Measurements from ENCODE around the gene NOX3.

NOX3 gene

DNA sequence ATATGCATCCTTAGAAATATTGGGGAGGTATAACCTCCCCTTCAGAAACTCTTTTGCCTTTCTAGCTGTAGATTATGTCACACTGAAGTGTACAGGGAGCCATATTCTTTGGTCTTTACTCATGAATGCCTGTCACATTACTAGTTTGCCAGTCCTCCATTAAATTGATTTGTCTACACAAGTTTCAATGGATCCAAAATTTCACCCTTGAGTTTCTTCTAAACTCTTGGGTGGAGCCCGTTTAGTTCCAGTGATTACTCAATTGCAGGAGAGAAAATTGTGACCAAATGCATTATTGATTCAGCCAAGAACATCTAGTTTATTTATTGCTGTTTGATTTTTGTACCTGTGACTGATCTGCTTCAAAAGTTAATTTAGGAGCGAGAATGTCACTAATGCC is 81.0 kb downstream of the NOX3 start:
- no peaks in the 10 kb centered on the region for H4K20me1 ChIP-seq (ENCODE audit: insufficient read depth, low read length)
- no peaks in the 10 kb centered on the region; the same call in 1 of the 2 replicates for H3K27me3 ChIP-seq (ENCODE audit: low read depth, low read length)
- no peaks in the 10 kb centered on the region for H3K9me3 ChIP-seq (ENCODE audit: insufficient read depth, low read length)
- H2AFZ ChIP-seq (ENCODE audit: low read depth, low read length) = no peak overlapping the region
- no peak overlapping the region for H3K4me2 ChIP-seq (ENCODE audit: low read length)
- H3K36me3 ChIP-seq (replicated peaks; ENCODE audit: low read depth, low read length) = no peaks in the 10 kb centered on the region
- TF ChIP-seq EZH2phosphoT487 (IDR thresholded peaks at IDR 0.05; ENCODE audit: low read depth) = no peak
- TF ChIP-seq, protein P1, sequence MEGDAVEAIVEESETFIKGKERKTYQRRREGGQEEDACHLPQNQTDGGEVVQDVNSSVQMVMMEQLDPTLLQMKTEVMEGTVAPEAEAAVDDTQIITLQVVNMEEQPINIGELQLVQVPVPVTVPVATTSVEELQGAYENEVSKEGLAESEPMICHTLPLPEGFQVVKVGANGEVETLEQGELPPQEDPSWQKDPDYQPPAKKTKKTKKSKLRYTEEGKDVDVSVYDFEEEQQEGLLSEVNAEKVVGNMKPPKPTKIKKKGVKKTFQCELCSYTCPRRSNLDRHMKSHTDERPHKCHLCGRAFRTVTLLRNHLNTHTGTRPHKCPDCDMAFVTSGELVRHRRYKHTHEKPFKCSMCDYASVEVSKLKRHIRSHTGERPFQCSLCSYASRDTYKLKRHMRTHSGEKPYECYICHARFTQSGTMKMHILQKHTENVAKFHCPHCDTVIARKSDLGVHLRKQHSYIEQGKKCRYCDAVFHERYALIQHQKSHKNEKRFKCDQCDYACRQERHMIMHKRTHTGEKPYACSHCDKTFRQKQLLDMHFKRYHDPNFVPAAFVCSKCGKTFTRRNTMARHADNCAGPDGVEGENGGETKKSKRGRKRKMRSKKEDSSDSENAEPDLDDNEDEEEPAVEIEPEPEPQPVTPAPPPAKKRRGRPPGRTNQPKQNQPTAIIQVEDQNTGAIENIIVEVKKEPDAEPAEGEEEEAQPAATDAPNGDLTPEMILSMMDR (IDR thresholded peaks at IDR 0.05; ENCODE audit: low read depth, low read length) = no peak
- H3K27ac ChIP-seq (ENCODE audit: low read length) = no peak overlapping the region
- no peak overlapping the region for H3K4me3 ChIP-seq (ENCODE audit: low read length)
- no peak overlapping the region for H3K9ac ChIP-seq (ENCODE audit: low read length)
- H3K4me1 ChIP-seq (ENCODE audit: low read length) = peaks cover 48% of the 10 kb centered on the region
- no peaks in the 10 kb centered on the region for H3K79me2 ChIP-seq (ENCODE audit: low read length)

DNA sequence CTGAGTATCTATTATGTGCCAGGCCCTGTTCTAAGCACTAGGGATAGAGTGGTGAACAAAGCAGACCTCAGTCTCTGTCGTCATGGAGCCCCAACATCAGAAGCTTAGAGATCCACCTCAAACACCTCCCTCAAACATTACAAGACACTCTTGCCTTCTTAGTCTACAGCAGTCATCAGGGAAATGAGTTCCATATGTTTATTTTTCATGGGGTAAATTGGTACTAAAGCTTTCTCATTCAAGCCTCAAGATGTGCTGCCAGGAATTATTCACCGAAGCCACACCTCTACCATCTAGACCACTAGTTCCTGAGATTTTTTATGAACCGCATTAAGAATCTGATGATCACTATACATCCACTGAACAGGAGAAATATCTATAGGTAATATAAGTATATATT is 82.4 kb downstream of the NOX3 start:
- Histone ChIP-seq H3K79me2 (ENCODE audit: low read length) (no peaks in the 10 kb centered on the region), H4K20me1 (ENCODE audit: insufficient read depth, low read length) (no peaks in the 10 kb centered on the region), H3K4me2 (ENCODE audit: low read length) (no peak overlapping the region), H3K9me3 (ENCODE audit: insufficient read depth, low read length) (no peaks in the 10 kb centered on the region), H3K4me1 (ENCODE audit: low read length) (peaks cover 35% of the 10 kb centered on the region), H3K36me3 (replicated peaks; ENCODE audit: low read depth, low read length) (no peaks in the 10 kb centered on the region), H2AFZ (ENCODE audit: low read depth, low read length) (no peak overlapping the region), H3K4me3 (ENCODE audit: low read length) (no peak overlapping the region), H3K27me3 (ENCODE audit: low read depth, low read length) (no peaks in the 10 kb centered on the region; the same call in 1 of the 2 replicates), H3K27ac (ENCODE audit: low read length) (no peak overlapping the region), H3K9ac (ENCODE audit: low read length) (no peak overlapping the region)
- TF ChIP-seq, protein P1 (IDR thresholded peaks at IDR 0.05; ENCODE audit: low read depth, low read length) = no peak
- TF ChIP-seq EZH2phosphoT487 (IDR thresholded peaks at IDR 0.05; ENCODE audit: low read depth) = no peak

DNA sequence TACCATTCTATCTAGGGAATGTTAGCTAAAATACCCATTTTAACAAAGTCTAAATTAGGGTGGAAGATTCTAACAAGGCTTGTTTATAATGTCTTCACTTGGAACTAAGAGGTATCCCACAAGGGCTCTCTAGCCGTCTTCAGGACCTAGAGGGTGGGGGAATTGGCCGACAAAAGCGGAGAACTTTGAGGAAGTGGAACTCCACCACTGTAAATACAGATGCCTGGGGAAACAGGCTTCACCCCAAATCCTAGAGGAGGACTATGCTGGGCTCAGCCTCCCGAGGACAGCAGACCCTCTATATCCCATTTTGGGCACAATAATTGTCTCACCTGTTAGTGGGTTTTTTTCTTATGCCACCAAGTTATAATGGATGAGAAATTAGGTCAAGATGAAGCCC is 83.4 kb downstream of the NOX3 start:
- Histone ChIP-seq H3K9ac (ENCODE audit: low read length) (no peak overlapping the region), H3K79me2 (ENCODE audit: low read length) (no peaks in the 10 kb centered on the region), H3K27me3 (ENCODE audit: low read depth, low read length) (no peaks in the 10 kb centered on the region; the same call in 1 of the 2 replicates), H3K4me1 (ENCODE audit: low read length) (peaks cover 26% of the 10 kb centered on the region), H3K36me3 (replicated peaks; ENCODE audit: low read depth, low read length) (no peaks in the 10 kb centered on the region), H3K9me3 (ENCODE audit: insufficient read depth, low read length) (no peaks in the 10 kb centered on the region), H3K4me3 (ENCODE audit: low read length) (no peak overlapping the region), H3K27ac (ENCODE audit: low read length) (no peak overlapping the region), H4K20me1 (ENCODE audit: insufficient read depth, low read length) (no peaks in the 10 kb centered on the region), H2AFZ (ENCODE audit: low read depth, low read length) (no peak overlapping the region), H3K4me2 (ENCODE audit: low read length) (peak overlapping the region; percentile 15; the same call in 1 of the 2 replicates)
- TF ChIP-seq EZH2phosphoT487 (IDR thresholded peaks at IDR 0.05; ENCODE audit: low read depth) = no peak
- TF ChIP-seq, protein P1 (IDR thresholded peaks at IDR 0.05; ENCODE audit: low read depth, low read length) = no peak

- Histone ChIP-seq H4K20me1 (ENCODE audit: insufficient read depth, low read length) (no peaks in the 10 kb centered on the region), H3K27me3 (ENCODE audit: low read depth, low read length) (no peaks in the 10 kb centered on the region; the same call in 1 of the 2 replicates), H3K4me3 (ENCODE audit: low read length) (no peak overlapping the region), H3K4me2 (ENCODE audit: low read length) (no peak overlapping the region), H2AFZ (ENCODE audit: low read depth, low read length) (no peak overlapping the region), H3K9ac (ENCODE audit: low read length) (no peak overlapping the region), H3K36me3 (replicated peaks; ENCODE audit: low read depth, low read length) (no peaks in the 10 kb centered on the region), H3K4me1 (ENCODE audit: low read length) (peaks cover 16% of the 10 kb centered on the region), H3K27ac (ENCODE audit: low read length) (no peak overlapping the region), H3K79me2 (ENCODE audit: low read length) (no peaks in the 10 kb centered on the region), H3K9me3 (ENCODE audit: insufficient read depth, low read length) (no peaks in the 10 kb centered on the region)
- TF ChIP-seq, protein P1 (IDR thresholded peaks at IDR 0.05; ENCODE audit: low read depth, low read length) = no peak
- no peak for TF ChIP-seq EZH2phosphoT487 (IDR thresholded peaks at IDR 0.05; ENCODE audit: low read depth)
Observed at GRCh38 chr6:155371230-155371629, 84.4 kb downstream of the NOX3 start.
